Activated CD8-positive, alpha-beta memory T cell treated with anti-CD3 and anti-CD28 coated beads for 4 hours (primary cell): ENCODE results near the gene TAX1BP3.
"Not testable (repeated sequence)": the region's sequence is repeated elsewhere in the genome, so short reads cannot be mapped to it uniquely, and the experiment has no call there.

Experiments
- DNase-seq, 2 donors: peaks; one replicate each; pipeline ENCODE4 v3.0.0-alpha.2; 2020; ENCODE audit warnings: low read depth in 2 of 2

TAX1BP3 gene

GRCh38 chr17:3668279-3669084, at the start of gene TAX1BP3, which contains the start of gene EMC6:
Gene TAX1BP3 (minus strand): TSS chr17:3668578. CDS start chr17:3668526, 52 bp downstream.
Gene EMC6 (plus strand): TSS chr17:3668812. CDS start chr17:3669147, 335 bp downstream.
- peak; percentile 96 to 98 for DNase-seq

DNA sequence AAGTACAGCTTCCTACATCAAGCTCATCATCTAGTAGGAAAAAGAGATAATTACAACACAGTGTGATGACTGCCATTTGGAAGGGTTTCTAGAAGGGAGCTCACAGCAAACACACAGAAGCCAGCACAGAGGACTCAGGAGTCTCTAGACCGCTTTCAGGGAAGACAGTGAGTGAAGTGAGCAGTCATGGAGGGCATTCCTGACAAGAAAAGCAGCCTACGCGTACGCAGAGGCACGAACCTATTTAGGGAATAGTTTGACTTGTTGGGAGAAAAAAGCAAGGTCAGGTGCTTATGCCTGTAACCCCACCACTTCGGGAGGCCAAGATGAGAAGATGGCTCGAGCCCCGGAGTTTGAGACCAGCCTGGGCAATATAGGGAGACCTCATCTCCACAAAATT, 46.9 kb upstream of the TAX1BP3 start:
- no peak for DNase-seq

GRCh38 chr17:3712811-3713463, 44.6 kb upstream of the TAX1BP3 start:
- no peak for DNase-seq

DNA sequence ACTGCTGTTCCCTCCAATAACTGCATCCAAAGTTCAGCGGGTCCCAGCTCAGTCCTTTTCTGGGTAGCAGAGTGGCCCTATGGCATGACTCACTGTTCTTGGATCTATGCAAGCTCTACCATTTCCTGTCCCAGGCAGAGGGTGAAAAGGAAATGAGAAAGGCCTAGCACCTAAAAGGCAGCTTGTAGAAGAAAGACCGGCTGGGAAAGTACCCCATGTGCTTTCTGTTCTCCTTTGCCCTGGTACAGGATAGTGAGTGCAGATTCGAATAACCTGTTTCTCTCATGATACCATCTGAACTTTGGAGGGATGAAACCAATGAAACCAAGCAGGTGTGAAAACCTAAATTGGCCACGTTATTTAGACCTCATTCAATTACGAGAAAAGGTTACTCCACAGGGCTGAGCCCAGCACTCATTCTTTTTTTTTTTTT, 42.6 kb upstream of the TAX1BP3 start:
- DNase-seq: peak; percentile 44 to 59

- no peak for DNase-seq
These were observed 40.0 kb upstream of the TAX1BP3 start for GRCh38 chr17:3708366-3708765.

DNA sequence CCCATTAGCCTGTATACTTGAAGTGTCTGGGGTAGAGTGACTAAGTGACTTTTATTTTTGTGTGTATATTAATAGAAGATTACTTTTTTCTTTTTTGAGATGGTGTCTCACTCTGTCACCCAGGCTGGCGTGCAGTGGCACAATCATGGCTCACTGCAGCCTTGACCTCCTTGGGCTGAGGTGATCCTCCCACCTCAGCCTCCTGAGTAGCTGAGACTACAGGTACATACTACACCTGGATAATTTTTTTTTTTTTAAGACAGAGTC, 37.3 kb upstream of the TAX1BP3 start:
- not testable (repeated sequence) for DNase-seq

GRCh38 chr17:3704931-3705717, 36.7 kb upstream of the TAX1BP3 start:
- DNase-seq: no peak

GRCh38 chr17:3702041-3702539, 33.7 kb upstream of the TAX1BP3 start:
- DNase-seq: not testable (repeated sequence)

GRCh38 chr17:3699951-3700350, 31.6 kb upstream of the TAX1BP3 start:
- DNase-seq: no peak

- DNase-seq: no peak
These were observed 29.8 kb upstream of the TAX1BP3 start for GRCh38 chr17:3698139-3698538.

DNA sequence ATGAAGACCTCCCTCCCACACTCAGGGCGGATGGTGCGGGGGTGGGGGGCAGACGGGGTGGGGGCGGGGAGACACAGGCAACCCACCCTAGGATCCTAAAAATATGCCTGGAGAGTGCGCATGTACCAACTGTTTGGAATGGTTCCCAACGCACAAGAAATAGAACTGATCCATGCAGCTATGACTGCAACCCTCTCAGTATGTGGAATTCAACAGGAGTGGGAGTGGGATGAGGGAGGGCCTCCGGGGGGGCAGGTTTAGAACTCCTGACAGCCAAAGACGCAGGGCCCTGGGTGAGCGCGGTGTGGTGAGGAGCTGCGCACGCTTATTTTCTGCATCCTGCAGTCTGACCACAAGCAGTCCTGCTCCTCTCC, 28.7 kb upstream of the TAX1BP3 start:
- no peak for DNase-seq

DNA sequence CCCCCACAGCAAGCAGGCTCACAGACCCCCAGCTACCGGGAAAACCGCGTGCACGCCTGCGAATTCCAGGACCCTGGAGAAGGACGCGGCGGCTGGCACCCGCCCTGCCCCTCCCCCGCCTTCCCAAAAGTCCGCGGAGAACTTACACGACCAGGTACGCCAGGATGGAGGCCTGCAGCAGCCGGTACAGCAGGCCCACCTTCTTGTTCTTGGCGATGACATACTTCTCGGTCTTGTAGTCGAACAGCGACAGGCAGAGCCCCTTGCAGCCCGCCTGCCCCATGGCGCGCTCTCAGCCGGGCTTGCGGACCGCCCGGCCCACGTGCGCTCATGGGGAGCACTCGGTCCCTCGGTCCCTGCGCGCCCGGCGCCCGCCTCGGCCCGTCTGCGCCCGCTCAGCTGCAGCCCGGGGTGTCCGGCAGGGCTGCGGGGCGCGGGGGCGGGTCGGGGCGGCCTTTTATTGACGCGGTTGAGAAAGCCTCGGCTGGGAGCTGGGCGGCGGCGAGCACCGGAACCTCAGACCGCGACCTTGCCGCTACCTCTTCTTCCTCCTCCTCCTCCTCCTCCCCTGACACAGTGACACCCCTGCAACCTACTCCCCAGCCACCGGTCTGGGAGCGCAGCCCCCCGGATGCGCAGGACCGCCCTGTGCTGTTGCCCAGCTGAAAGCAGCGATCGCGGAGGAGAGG, 27.5 kb upstream of the TAX1BP3 start, which contains the start of gene P2RX5:
P2RX5 (minus strand) TSS at position 433 of the 689 bp plus-strand sequence; CDS start at position 283, 150 bp downstream.
- no peak for DNase-seq

DNA sequence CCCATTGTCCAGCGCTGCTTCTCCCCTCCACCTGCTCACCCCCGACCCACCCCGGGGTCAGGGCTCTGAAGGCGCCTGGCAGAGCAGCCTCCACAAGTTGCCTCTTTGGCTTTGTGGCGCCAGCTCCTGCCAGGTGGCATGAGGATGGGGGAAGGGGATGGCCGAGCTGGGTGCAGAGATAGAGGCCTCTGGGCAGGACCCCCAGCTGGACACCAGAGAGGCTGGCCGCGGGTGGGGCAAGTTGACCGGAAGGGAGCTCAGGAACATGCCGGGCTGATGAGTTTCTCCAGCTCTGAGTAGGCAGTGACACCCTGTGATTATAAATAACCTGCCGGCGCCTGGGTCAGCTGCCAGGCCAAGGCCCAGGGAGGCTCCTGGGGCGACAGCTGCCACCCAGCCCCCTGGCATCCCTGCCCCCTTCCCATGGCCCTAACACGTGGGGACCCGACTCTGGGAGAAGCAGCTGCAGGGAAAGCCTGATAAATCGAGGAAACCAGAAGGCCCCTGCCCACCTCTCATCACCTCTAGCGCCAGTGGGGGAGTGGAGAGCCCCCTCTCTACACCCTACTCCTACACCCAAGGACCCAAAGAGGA, 26.8 kb upstream of the TAX1BP3 start:
- no peak for DNase-seq

DNA sequence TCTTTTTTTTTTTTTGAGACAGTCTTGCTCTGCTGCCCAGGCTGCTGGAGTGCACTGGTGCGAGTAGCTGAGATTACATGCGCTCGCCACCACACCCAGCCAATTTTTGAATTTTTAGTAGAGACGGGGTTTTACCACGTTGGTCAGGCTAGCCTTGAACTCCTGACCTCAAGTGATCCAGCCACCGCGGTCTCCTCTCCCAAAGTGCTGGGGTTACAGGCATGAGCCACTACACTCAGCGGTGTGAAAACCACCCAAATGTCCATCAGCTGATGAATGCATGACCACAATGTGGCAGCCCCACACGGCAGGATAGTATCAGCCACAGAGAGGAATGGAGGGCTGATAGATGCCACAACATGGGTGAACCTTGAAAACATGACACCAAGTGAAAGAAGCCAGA, 25.5 kb upstream of the TAX1BP3 start:
- peak in 1 of 2 donors; percentile 10 for DNase-seq

DNA sequence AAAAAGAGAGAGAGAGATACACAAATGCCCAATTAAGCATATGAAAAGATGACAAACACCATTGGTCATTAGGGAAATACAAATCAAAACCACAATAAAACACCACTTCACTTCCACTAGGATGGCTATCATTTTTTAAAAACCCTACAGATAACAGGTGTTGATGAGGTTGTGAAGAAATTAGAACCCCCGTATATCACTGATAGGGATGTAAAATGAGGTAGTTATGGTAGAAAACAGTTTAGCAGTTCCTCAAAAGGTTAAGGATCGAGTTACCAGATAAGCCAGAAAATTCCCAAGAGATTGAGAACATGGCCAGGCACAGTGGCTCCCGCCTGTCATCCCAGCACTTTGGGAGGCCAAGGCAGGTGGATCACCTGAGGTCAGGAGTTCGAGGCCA, 24.8 kb upstream of the TAX1BP3 start:
- DNase-seq: no peak

- DNase-seq: no peak
These were observed 24.0 kb upstream of the TAX1BP3 start for GRCh38 chr17:3692346-3692745.

- no peak for DNase-seq
These were observed 23.3 kb upstream of the TAX1BP3 start for GRCh38 chr17:3691617-3692067.

DNA sequence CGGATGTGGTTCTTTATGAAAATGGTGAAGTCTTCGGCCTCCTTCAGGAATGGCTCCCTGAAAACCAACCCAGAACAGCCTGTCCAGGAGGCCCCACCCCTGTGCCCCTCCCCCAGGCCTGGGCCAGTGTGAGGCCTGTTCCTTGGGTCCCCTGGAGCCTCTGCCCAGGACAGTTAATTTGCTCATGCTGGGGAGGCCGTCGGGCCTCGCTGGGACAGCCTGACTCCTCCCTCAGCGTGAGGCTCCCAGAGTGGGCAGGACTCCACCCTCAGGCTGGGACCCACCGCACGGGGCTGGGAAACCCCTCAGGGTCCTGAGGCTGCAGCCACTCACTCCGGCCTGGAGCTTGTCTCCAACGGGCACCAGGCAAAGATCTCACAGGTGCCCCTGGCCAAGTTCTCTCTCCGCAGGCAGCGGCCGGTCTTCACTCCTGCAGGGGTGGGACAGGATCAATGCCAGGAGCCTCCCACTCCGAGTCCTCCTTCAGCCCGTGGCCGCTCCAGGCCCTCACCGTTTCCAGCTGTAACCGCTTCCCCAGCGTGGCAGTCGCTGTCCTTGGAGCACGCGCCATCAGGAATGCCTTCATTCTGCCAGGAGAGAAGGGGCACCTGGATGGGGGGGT, 21.8 kb upstream of the TAX1BP3 start:
- DNase-seq: no peak

DNA sequence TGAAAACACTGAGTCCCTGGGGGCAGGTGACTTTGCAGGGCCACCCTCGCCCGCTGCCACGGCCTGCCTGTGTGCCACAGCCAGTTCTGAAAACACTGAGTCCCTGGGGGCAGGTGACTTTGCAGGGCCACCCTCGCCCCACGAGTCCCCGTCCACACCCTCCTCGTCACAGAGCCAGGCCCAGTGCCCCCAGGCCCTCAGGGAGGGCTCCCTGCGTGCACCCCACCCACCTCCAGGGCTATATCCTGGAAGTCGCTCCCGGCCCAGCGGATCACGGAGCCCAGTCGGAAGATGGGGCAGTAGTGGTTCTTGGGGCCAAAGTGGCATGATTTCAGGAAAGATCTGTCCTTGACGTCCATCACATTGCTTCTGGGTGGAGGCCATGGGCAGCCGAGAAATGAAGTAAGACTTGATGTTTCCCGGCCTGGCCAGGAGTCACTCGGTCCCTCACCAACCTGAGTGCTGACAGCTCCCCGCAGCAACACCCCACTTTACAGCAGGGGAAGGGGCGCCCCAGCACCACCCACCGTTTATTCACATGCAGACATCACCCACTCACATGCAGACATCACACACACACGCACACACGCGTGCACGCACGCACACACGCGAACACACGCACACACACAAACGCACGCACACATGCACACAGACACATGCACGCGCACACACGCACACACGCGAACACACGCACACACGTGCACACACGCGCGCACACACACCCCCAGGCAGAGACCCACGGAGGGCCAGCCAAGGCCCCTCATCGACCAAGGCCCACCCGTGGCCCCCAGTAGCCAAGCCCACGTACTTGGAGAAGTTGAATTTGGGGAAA, 21.1 kb upstream of the TAX1BP3 start:
- DNase-seq: no peak

GRCh38 chr17:3688852-3689261, 20.5 kb upstream of the TAX1BP3 start:
- DNase-seq: no peak
